CD4-positive, alpha-beta T cell treated with Interleukin-4 for 4 hours (primary cell): Measurements from ENCODE around the gene ITPK1.
"Not testable (repeated sequence)": the region's sequence is repeated elsewhere in the genome, so short reads cannot be mapped to it uniquely, and the experiment has no call there.

ENCODE experiments used
- DNase-seq: peaks from one replicate; pipeline ENCODE4 v3.0.0-alpha.2; 2020

Gene ITPK1

GRCh38 chr14:93082576-93083001 lies 33.1 kb downstream of the ITPK1 start:
- DNase-seq: no peak

- DNase-seq: peak; percentile 16
These were observed 33.7 kb downstream of the ITPK1 start for GRCh38 chr14:93081876-93082570.

DNA sequence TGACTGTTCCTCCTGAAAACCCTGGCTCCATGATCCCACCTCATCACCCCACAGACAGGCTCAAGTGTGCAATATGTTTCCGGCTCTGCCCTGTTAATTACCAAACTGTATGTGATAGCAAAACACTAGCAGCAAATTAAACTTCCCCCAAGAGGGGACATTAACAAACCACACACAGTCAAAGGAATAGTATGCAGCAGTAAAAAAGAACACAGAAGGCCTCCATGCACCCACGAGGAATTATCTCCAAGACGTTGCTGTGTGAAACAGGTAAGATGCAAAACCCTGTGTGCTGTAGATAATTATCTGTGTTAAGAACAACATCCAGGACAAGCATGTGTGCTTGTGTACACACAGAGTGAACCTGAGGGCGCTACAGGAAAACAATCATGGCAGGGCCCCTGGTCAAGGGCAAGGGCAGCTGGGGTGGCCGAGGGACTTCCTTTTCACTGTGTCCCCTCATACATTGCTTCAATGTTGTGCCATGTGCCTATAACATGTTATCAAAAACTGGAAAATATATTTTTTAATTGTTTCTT lies 35.8 kb downstream of the ITPK1 start:
- DNase-seq: no peak

GRCh38 chr14:93079321-93079720 lies 36.4 kb downstream of the ITPK1 start:
- no peak for DNase-seq

DNA sequence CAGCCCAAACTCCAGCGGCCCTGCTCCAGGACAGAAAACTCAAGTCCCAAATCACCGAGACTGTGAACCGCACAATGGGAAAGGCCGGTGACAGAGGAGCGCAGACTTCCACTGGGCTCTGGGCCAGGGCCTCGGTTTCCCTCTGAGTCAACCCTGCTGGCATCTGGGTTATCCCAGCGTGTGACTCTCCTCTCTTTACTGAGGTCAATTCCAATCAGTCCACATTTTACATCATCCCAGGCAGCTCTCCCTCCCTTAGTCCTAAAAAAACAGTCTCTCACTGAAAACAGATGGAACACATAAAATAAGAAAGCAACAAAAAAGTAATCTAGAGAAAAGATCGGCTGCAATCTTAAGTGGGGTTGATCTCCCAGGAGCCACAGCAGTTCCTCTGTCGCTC lies 36.9 kb downstream of the ITPK1 start:
- no peak for DNase-seq

- no peak for DNase-seq
These were observed 39.0 kb downstream of the ITPK1 start for GRCh38 chr14:93076755-93077154.

DNA sequence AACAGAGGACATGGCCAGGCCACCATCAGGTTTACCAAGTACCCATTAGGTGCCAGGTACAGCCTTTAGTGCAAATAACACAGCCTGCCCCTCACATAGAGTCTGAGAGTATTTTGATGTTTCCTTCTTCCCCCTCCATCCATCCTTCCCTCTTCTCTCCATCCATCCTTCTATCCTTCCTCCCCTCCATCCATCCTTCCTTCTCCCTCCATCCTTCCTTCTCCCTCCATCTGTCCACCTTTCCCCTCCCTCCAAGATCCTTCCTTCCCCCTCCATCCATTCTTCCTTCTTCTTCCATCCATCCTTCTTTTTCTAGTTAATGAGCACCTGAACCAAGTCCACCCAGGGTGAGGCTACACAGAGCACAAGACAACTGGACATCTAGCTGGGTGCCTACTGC lies 39.8 kb downstream of the ITPK1 start:
- no peak for DNase-seq

- DNase-seq: peak; percentile 10
These were observed 41.6 kb downstream of the ITPK1 start for GRCh38 chr14:93073910-93074769.

GRCh38 chr14:93073358-93073707 lies 42.4 kb downstream of the ITPK1 start:
- no peak for DNase-seq

DNA sequence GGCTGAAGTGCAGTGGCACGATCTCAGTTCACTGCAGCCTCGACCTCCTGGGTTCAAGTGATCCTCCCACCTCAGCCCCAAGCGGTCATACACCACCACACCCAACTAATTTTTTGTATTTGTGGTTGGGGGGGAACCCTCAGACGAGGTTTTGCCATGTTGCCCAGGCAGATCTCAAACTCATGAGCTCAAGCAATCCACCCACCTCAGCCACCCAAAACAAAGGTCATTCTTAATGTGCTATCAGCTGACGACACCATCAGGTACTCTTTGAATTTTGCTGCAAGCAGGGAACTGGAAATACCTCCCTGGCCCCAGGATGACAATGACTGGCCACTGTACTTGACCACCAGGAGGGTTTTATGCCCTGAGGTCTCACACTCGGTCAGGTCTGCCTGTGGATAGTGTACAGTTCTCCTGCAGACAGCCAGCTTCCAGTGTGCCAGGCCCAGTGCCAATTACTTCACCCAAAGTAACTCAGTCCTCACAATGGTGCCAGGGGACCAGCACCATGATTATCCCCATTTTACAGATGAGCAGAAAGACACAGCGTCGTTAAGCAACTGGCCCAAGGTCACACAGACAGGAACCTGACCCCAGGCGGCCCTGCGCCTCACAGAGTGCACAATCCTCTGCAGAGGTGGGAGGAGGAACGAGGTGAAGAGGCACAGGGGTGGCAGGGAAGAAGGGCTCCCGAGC lies 42.9 kb downstream of the ITPK1 start:
- no peak for DNase-seq

- DNase-seq: no peak
These were observed 47.0 kb downstream of the ITPK1 start for GRCh38 chr14:93068711-93069110.

GRCh38 chr14:93067088-93067487 lies 48.6 kb downstream of the ITPK1 start:
- no peak for DNase-seq

- DNase-seq: no peak
These were observed 50.4 kb downstream of the ITPK1 start for GRCh38 chr14:93065272-93065730.

- DNase-seq: no peak
These were observed 51.1 kb downstream of the ITPK1 start for GRCh38 chr14:93064411-93065271.

DNA sequence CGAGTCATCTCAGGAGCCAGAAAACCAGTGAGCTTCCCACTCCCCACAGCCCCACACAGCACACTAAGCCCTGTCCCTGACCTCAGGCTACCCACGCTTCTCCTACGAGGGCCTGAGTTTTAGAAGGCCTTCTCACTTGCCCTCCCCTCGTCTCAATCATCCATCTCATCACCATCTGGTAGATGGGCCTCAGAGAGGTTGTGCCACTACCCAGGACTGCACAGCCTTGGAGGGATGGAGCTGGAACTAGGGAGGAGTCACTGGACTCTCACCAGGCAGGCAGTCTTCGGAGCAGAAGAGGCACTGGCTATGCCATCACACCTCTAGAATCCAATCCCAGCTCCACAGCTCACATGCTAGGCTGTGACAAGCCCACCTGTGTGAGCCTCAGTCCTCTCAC lies 52.3 kb downstream of the ITPK1 start:
- DNase-seq: no peak

- DNase-seq: no peak
These were observed 52.8 kb downstream of the ITPK1 start for GRCh38 chr14:93062890-93063289.

DNA sequence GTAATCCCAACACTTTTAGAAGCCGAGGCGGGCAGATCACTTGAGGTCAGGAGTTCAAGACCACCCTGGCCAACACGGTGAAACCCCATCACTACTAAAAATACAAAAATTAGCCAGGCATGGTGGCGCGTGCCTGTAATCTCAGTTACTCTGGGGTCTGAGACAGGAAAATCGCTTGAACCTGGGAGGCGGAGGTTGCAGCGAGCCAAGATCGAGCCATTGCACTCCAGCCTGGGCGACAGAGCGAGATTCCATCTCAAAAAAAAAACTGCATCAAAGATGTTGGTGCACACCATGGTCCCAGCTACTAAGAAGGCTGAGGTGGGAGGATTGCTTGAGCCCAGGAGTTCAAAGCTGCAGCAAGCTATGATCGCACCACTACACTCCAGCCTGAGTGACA lies 53.7 kb downstream of the ITPK1 start:
- not testable (repeated sequence) for DNase-seq

GRCh38 chr14:93061380-93062012 lies 54.2 kb downstream of the ITPK1 start:
- no peak for DNase-seq

GRCh38 chr14:93060841-93061240 lies 54.9 kb downstream of the ITPK1 start:
- no peak for DNase-seq

DNA sequence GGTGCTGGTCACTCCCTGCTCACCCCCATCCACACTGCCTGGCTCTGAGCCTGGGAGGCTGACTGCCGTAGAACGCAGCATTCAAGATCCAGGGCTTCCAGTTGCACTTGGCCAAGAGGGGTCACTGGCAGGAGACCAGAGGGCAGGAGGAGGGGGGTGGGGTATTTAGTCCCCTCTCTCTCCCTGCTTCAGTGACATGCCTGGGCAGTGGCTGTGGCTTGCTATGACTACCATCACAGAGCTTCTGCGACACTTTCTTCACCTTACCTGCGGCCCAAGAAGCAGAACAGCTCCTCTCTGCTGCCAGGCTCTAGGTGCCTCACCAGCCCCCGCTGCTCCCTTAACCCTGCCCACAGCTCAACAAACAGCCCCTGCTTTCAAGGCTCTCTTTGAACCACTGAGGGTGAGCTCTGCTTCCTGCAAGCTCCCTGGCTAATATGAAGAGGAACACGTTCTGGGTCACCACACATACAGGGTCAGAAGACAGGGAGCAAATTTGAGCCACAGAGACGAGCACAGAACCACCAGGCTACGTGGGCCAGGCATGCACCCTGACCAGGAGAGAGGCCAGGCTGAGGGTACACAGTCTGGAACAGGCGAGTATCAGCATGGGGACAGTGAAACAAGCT lies 55.7 kb downstream of the ITPK1 start:
- no peak for DNase-seq

- DNase-seq: no peak
These were observed 56.5 kb downstream of the ITPK1 start for GRCh38 chr14:93059260-93059659.
